HUES64 (cell line): ENCODE results near the gene HSFX3.
"Not testable (repeated sequence)": the region's sequence is repeated elsewhere in the genome, so short reads cannot be mapped to it uniquely, and the experiment has no call there.

Experiments used
- H3K27ac ChIP-seq: 2 replicates; pipeline ENCODE4 v1.7.0; 2013; ENCODE audit warnings: low read depth, low read length, inconsistent platforms
- H3K27me3 ChIP-seq: 2 replicates; pipeline ENCODE4 v1.6.1; 2013; ENCODE audit warnings: mild to moderate bottlenecking, low read length; ENCODE audit not compliant: insufficient read depth
- H3K36me3 ChIP-seq: 2 replicates; pipeline ENCODE4 v1.6.1; 2013; ENCODE audit warnings: mild to moderate bottlenecking, low read length; ENCODE audit not compliant: insufficient read depth
- H3K4me1 ChIP-seq: 2 replicates; pipeline ENCODE4 v1.6.1; 2013; ENCODE audit warnings: mild to moderate bottlenecking, low read length, moderate library complexity; ENCODE audit not compliant: insufficient read depth
- H3K4me3 ChIP-seq: 2 replicates; pipeline ENCODE4 v1.5.1; 2013; ENCODE audit warnings: mild to moderate bottlenecking, low read length, moderate library complexity
- H3K9ac ChIP-seq: 2 replicates; pipeline ENCODE4 v1.6.1; 2013; ENCODE audit warnings: mild to moderate bottlenecking, low read depth, low read length
- H3K9me3 ChIP-seq: 2 replicates; pipeline ENCODE4 v1.6.1; 2013; ENCODE audit warnings: low read depth, low read length; ENCODE audit not compliant: insufficient read depth
- WGBS: fragments of 150-250, 120-280 bp; methylation state at CpG from one replicate; pipeline ENCODE4 v1.1.7; 2013; ENCODE audit warnings: missing lambda C conversion rate; 5-methylcytosine and 5-hydroxymethylcytosine counted together

The HSFX3 gene

GRCh38 chrX:149568701-149569296 is 19.1 kb upstream of the HSFX3 start:
- H3K9ac ChIP-seq, result no peak overlapping the region
- no peak overlapping the region for H3K4me3 ChIP-seq
- no peaks in the 10 kb centered on the region for H3K27me3 ChIP-seq
- H3K4me1 ChIP-seq, result no peaks in the 10 kb centered on the region
- no peak overlapping the region for H3K27ac ChIP-seq
- WGBS, result 91% methylated on average over 5 of the region's 5 CpGs
- H3K9me3 ChIP-seq, result no peaks in the 10 kb centered on the region
- no peaks in the 10 kb centered on the region for H3K36me3 ChIP-seq

GRCh38 chrX:149567621-149568417 is 18.1 kb upstream of the HSFX3 start:
- H3K4me3 ChIP-seq, result no peak overlapping the region
- 76% methylated on average over 7 of the region's 7 CpGs for WGBS
- H3K27ac ChIP-seq, result no peak overlapping the region
- no peaks in the 10 kb centered on the region for H3K36me3 ChIP-seq
- no peak overlapping the region for H3K9ac ChIP-seq
- no peaks in the 10 kb centered on the region for H3K9me3 ChIP-seq
- H3K27me3 ChIP-seq, result no peaks in the 10 kb centered on the region
- no peaks in the 10 kb centered on the region for H3K4me1 ChIP-seq

- H3K27me3 ChIP-seq, result no peaks in the 10 kb centered on the region
- no peak overlapping the region for H3K27ac ChIP-seq
- H3K4me1 ChIP-seq, result no peaks in the 10 kb centered on the region
- H3K9me3 ChIP-seq, result no peaks in the 10 kb centered on the region
- no peaks in the 10 kb centered on the region for H3K36me3 ChIP-seq
- 96% methylated on average over 4 of the region's 4 CpGs for WGBS
- H3K9ac ChIP-seq, result no peak overlapping the region
- no peak overlapping the region for H3K4me3 ChIP-seq
Measured at GRCh38 chrX:149563359-149563758, 13.6 kb upstream of the HSFX3 start.

GRCh38 chrX:149555251-149555650 is 5.5 kb upstream of the HSFX3 start:
- H3K36me3 ChIP-seq, H3K4me1 ChIP-seq, H3K9me3 ChIP-seq, H3K4me3 ChIP-seq, H3K9ac ChIP-seq, H3K27ac ChIP-seq, H3K27me3 ChIP-seq: not testable (repeated sequence)
- no CpG with 5 or more reads among the region's 4 CpGs for WGBS

GRCh38 chrX:149551939-149552248 is 2.2 kb upstream of the HSFX3 start:
- no CpG with 5 or more reads among the region's 6 CpGs for WGBS
- not testable (repeated sequence) for H3K27me3 ChIP-seq, H3K9me3 ChIP-seq, H3K4me3 ChIP-seq, H3K27ac ChIP-seq, H3K36me3 ChIP-seq, H3K9ac ChIP-seq, H3K4me1 ChIP-seq

GRCh38 chrX:149551245-149551938 is 1.7 kb upstream of the HSFX3 start:
- H3K27ac ChIP-seq, H3K27me3 ChIP-seq, H3K9ac ChIP-seq, H3K4me1 ChIP-seq, H3K4me3 ChIP-seq, H3K36me3 ChIP-seq, H3K9me3 ChIP-seq: not testable (repeated sequence)
- WGBS, result no CpG with 5 or more reads among the region's 4 CpGs

GRCh38 chrX:149550454-149550853 is 730 bp upstream of the HSFX3 start:
- not testable (repeated sequence) for H3K4me3 ChIP-seq, H3K9ac ChIP-seq, H3K36me3 ChIP-seq, H3K27me3 ChIP-seq, H3K27ac ChIP-seq, H3K9me3 ChIP-seq, H3K4me1 ChIP-seq
- 100% methylated on average over 1 of the region's 1 CpG for WGBS

- not testable (repeated sequence) for H3K9ac ChIP-seq, H3K27ac ChIP-seq, H3K4me1 ChIP-seq, H3K4me3 ChIP-seq, H3K27me3 ChIP-seq, H3K9me3 ChIP-seq, H3K36me3 ChIP-seq
- WGBS, result no CpG with 5 or more reads among the region's 3 CpGs
Measured at GRCh38 chrX:149547782-149548181, 1.9 kb downstream of the HSFX3 start.

- H3K9ac ChIP-seq, H3K36me3 ChIP-seq, H3K4me3 ChIP-seq, H3K4me1 ChIP-seq, H3K9me3 ChIP-seq, H3K27ac ChIP-seq, H3K27me3 ChIP-seq: not testable (repeated sequence)
- WGBS, result 100% methylated on average over 1 of the region's 1 CpG
Measured at GRCh38 chrX:149546962-149547361, 2.8 kb downstream of the HSFX3 start.

- 62% methylated on average over 13 of the region's 29 CpGs for WGBS
- not testable (repeated sequence) for H3K9me3 ChIP-seq, H3K27me3 ChIP-seq, H3K9ac ChIP-seq, H3K4me3 ChIP-seq, H3K4me1 ChIP-seq, H3K27ac ChIP-seq, H3K36me3 ChIP-seq
Measured at GRCh38 chrX:149545545-149546543, 3.9 kb downstream of the HSFX3 start.

GRCh38 chrX:149541521-149542047 is 8.1 kb downstream of the HSFX3 start:
- no peaks in the 10 kb centered on the region for H3K4me1 ChIP-seq
- H3K9ac ChIP-seq, result no peak overlapping the region
- H3K4me3 ChIP-seq, result peak overlapping the region; percentile 76
- H3K9me3 ChIP-seq, result no peaks in the 10 kb centered on the region
- H3K27ac ChIP-seq, result no peak overlapping the region
- no peaks in the 10 kb centered on the region for H3K36me3 ChIP-seq
- H3K27me3 ChIP-seq, result peaks cover 5% of the 10 kb centered on the region
- WGBS, result 15% methylated on average over 13 of the region's 13 CpGs
